ENCODE results near the gene ARHGEF37. TPM values are rescaled to one million over a fixed set of nuclear protein-coding genes. Genes with fewer than 3 reads are reported as not detected.

The ARHGEF37 gene
- total RNA-seq, 1 donor from 2014 or later, result 9.2 TPM

DNA sequence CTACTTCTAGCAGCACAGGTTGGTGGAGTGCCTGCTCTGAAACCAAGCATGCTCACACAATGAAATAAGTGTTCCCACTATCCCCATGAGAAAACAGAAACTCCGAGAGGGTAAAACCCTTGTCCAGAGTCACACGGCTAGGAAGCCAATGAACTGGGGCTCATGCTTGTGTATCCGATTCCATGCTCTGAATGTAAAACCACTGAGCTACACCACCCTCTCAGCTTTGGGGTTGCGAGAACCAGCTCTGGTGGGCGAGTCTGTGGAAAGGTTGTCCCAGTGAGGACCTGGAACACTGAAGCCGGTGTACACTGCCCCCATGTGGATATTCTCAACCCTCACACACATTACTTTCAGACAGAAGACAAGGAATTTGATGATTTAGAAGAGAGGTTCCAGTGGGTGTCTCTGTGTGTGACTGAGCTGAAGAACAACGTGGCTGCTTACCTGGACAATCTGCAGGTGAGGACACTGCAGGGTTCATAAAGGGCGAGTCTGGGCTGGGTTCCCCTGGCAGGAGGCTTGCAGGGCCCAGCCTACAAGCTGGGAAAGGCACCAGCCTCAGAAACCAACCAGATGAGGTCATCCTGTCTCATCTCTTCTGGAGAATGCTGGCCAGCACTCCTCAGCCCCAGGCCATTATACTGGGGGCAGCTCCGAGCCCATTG, 37.4 kb downstream of the ARHGEF37 start:
- peaks cover 19% of the 10 kb centered on the region for H3K36me3 ChIP-seq (ENCODE audit: control insufficient read depth, insufficient read depth, low read length)
- DNase-seq (ENCODE audit: low read depth), result peak; percentile 99
- no peak overlapping the region for H3K4me3 ChIP-seq (ENCODE audit: low read depth, low read length)
- FAIRE-seq, result peak; percentile 55
- TF ChIP-seq, protein P1, sequence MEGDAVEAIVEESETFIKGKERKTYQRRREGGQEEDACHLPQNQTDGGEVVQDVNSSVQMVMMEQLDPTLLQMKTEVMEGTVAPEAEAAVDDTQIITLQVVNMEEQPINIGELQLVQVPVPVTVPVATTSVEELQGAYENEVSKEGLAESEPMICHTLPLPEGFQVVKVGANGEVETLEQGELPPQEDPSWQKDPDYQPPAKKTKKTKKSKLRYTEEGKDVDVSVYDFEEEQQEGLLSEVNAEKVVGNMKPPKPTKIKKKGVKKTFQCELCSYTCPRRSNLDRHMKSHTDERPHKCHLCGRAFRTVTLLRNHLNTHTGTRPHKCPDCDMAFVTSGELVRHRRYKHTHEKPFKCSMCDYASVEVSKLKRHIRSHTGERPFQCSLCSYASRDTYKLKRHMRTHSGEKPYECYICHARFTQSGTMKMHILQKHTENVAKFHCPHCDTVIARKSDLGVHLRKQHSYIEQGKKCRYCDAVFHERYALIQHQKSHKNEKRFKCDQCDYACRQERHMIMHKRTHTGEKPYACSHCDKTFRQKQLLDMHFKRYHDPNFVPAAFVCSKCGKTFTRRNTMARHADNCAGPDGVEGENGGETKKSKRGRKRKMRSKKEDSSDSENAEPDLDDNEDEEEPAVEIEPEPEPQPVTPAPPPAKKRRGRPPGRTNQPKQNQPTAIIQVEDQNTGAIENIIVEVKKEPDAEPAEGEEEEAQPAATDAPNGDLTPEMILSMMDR (IDR thresholded peaks at IDR 0.05; ENCODE audit: insufficient read depth, low read length, severe bottlenecking), result peak; percentile 68
- no peaks in the 10 kb centered on the region for H3K27me3 ChIP-seq (ENCODE audit: control insufficient read depth, insufficient read depth, low read length)

DNA sequence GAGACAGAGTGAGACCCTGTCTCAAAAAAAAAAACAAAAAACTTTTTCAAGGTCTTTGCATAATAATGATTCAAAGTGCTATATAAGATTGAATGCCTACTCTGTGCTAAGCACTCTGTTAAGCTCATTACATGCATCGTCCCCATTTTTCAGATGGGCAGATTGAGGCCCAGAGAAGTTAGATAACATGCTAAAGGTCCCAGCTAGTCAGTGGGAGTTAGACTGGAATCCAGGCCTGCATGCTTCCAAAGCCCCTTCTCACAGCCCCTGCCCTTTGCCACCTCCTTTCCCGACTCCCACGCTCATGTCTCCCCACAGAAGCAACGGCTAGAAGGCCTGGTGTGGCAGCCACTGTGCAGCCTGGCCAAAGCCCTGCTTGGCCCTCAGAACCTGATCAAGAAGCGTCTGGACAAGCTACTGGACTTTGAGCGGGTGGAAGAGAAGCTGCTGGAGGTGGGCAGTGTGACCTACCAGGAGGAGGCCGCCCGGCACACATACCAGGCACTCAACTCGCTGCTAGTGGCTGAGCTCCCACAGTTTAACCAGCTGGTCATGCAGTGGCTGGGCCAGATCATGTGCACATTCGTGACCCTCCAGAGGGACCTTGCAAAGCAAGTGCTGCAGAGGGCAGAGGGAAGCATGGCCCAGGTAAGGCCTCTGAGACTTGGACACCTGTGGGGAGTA, 40.3 kb downstream of the ARHGEF37 start:
- TF ChIP-seq, protein P1 (IDR thresholded peaks at IDR 0.05; ENCODE audit: insufficient read depth, low read length, severe bottlenecking), result no peak
- no peak overlapping the region for H3K4me3 ChIP-seq (ENCODE audit: low read depth, low read length)
- no peak for DNase-seq (ENCODE audit: low read depth)
- H3K27me3 ChIP-seq (ENCODE audit: control insufficient read depth, insufficient read depth, low read length), result no peaks in the 10 kb centered on the region
- FAIRE-seq, result no peak
- H3K36me3 ChIP-seq (ENCODE audit: control insufficient read depth, insufficient read depth, low read length), result peaks cover 18% of the 10 kb centered on the region

DNA sequence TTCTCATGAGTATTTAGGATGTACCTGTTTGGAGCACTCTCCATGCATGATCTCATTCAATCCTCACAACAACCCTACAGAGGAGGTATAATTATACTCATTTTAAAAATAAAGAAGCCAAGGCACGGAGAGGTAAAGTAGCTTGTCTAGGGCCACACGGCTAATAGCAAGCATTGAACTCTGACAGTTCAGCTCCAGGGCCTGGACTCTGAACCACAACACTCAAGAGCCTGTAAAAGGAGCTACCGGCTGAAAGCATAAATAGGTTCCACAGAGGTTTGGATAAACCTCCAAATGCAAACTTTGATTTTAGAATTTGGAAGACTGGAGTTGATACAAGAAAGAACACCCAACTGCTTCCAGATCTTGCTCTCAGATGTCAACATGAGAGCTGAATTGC, 41.2 kb downstream of the ARHGEF37 start:
- no peaks in the 10 kb centered on the region for H3K27me3 ChIP-seq (ENCODE audit: control insufficient read depth, insufficient read depth, low read length)
- FAIRE-seq (no peak), DNase-seq (ENCODE audit: low read depth) (no peak)
- TF ChIP-seq, protein P1 (IDR thresholded peaks at IDR 0.05; ENCODE audit: insufficient read depth, low read length, severe bottlenecking), result no peak
- peaks cover 18% of the 10 kb centered on the region for H3K36me3 ChIP-seq (ENCODE audit: control insufficient read depth, insufficient read depth, low read length)
- no peak overlapping the region for H3K4me3 ChIP-seq (ENCODE audit: low read depth, low read length)

DNA sequence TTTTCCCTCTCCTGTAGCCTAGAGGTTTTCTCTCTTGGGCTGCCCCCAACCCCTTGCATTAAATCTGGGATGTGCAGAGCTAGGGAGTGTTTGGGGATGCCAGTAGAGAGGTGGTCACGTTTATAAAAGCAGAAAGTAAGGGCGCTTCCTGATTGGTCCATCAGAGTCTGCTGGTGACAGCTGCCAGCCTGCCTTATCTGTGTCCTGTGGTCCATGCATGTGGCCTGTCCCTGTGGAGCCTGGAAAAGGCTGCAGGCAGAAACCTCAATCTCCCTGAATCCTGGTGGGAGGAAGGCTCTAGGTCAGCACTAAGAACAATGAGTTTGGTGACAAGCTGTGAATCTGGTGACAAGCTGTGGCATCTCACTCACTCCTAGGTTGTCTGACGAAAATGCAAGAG, 42.2 kb downstream of the ARHGEF37 start:
- Histone ChIP-seq H3K36me3 (ENCODE audit: control insufficient read depth, insufficient read depth, low read length) (peaks cover 15% of the 10 kb centered on the region), H3K4me3 (ENCODE audit: low read depth, low read length) (no peak overlapping the region), H3K27me3 (ENCODE audit: control insufficient read depth, insufficient read depth, low read length) (no peaks in the 10 kb centered on the region)
- no peak for DNase-seq (ENCODE audit: low read depth)
- no peak for FAIRE-seq
- TF ChIP-seq, protein P1 (IDR thresholded peaks at IDR 0.05; ENCODE audit: insufficient read depth, low read length, severe bottlenecking), result no peak

DNA sequence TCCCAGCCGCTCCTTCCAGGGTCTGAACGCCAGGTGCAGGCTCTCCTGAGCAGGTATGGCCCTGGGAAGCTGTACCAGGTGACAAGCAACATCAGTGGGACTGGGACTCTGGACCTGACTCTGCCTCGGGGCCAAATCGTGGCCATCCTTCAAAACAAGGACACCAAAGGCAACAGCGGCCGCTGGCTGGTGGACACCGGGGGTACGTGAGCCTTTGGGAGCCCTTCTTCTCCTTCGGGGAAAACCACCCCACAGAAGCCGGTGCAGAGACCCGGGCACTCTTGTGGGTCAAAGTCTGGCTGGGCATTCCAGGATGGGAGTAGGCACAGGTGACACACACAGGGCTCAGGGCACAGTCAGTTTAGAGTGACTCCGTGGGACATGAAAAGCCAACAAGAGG, 45.8 kb downstream of the ARHGEF37 start:
- no peak for DNase-seq (ENCODE audit: low read depth)
- TF ChIP-seq, protein P1 (IDR thresholded peaks at IDR 0.05; ENCODE audit: insufficient read depth, low read length, severe bottlenecking), result no peak
- H3K36me3 ChIP-seq (ENCODE audit: control insufficient read depth, insufficient read depth, low read length), result peaks cover 11% of the 10 kb centered on the region
- no peak overlapping the region for H3K4me3 ChIP-seq (ENCODE audit: low read depth, low read length)
- no peak for FAIRE-seq
- no peaks in the 10 kb centered on the region for H3K27me3 ChIP-seq (ENCODE audit: control insufficient read depth, insufficient read depth, low read length)

All from bronchial epithelial cell (primary cell).